Measurements from ENCODE around the gene HMGN3. TPM values are rescaled to one million over a fixed set of nuclear protein-coding genes. Genes with fewer than 3 reads are reported as not detected.

The HMGN3 gene
- total and polyA plus RNA-seq, 2 of the 4 experiments (the other 2 are of a cell fraction): 6.8 to 35.5 TPM

DNA sequence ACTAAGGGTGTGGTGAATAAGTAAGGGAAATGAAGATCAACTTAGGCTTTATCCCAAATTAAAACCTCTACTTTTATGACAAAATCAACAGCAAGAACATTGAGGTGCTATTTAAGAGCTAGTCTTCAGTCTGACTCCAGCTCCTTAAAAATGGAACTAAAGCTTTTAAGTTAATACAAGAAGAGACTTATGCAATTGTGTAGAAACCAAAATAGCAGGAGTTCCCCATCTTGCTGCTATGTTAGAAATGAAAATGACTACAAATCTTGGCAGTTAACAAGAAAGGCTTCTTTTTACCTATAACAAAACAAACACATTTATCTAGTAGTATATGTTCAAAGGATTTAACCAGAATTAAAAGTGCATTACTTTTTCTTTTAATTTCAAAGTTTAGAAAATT is 25.7 kb downstream of the HMGN3 start:
- Histone ChIP-seq H3K9ac (ENCODE audit: low read depth, low read length) (no peak overlapping the region), H3K36me3 (ENCODE audit: control insufficient read depth, insufficient read depth, low read length) (no peaks in the 10 kb centered on the region), H2AK5ac (ENCODE audit: low read depth, low read length) (no peak overlapping the region), H2BK120ac (ENCODE audit: low read depth, low read length) (no peak overlapping the region), H3K4me1 (ENCODE audit: control insufficient read depth, insufficient read depth, low read length) (no peaks in the 10 kb centered on the region), H3K79me1 (ENCODE audit: low read depth in 1 of 2, low read length in 2 of 2) (no peaks in the 10 kb centered on the region), H3K4me2 (ENCODE audit: low read depth, low read length) (no peak overlapping the region), H2BK5ac (ENCODE audit: low read depth, low read length, poor library complexity, severe bottlenecking) (no peak overlapping the region), H3K27ac (ENCODE audit: insufficient read depth, low read length) (no peak overlapping the region), H2AFZ (replicated peaks; ENCODE audit: low read length, poor library complexity) (no peak overlapping the region), H2AK9ac (replicated peaks; ENCODE audit: low read depth, low read length, poor library complexity) (no peak overlapping the region), H3K27me3 (ENCODE audit: control insufficient read depth, insufficient read depth, low read length) (no peaks in the 10 kb centered on the region), H4K5ac (ENCODE audit: low read depth, low read length) (no peak overlapping the region), H4K91ac (ENCODE audit: insufficient read depth, low read depth, low read length) (no peak overlapping the region), H4K20me1 (ENCODE audit: insufficient read depth, low read length) (no peaks in the 10 kb centered on the region), H3K56ac (ENCODE audit: extremely low read depth, insufficient read depth, low read length) (no peak overlapping the region), H2BK15ac (ENCODE audit: low read depth, low read length) (no peak overlapping the region), H3K18ac (ENCODE audit: low read depth, low read length) (no peak overlapping the region), H2BK20ac (ENCODE audit: low read depth, low read length) (no peak overlapping the region), H3K9me1 (ENCODE audit: insufficient read depth, low read length) (no peaks in the 10 kb centered on the region; the same call in 1 of the 2 replicates), H3K23ac (ENCODE audit: low read depth, low read length) (no peak overlapping the region), H3K4me3 (ENCODE audit: insufficient read depth, low read depth, low read length) (no peak overlapping the region), H3K4ac (ENCODE audit: low read depth, low read length) (no peak overlapping the region), H3K14ac (replicated peaks; ENCODE audit: low read depth, low read length) (no peak overlapping the region), H4K8ac (ENCODE audit: low read depth in 2 of 2, low read length in 2 of 2) (no peak overlapping the region), H3K9me3 (ENCODE audit: control insufficient read depth, insufficient read depth, low read length) (no peaks in the 10 kb centered on the region)
- intact Hi-C loops (cut with micrococcal nuclease) (no loop called here), in situ Hi-C loops (cut with MboI; ENCODE audit: low sequenced_read_pairs) (no loop called here), dilution Hi-C loops (cut with HindIII; ENCODE audit: low sequenced_read_pairs, unreplicated experiment) (no loop called here)
- ATAC-seq (ENCODE audit: low read depth) (no peak), DNase-seq (no peak)
- TF ChIP-seq CHD1 (IDR thresholded peaks at IDR 0.05; ENCODE audit: low read depth, low read length) (no peak), BHLHE40 (IDR thresholded peaks at IDR 0.05; ENCODE audit: low read depth, low read length) (no peak), MXI1 (IDR thresholded peaks at IDR 0.05; ENCODE audit: borderline replicate concordance, low read depth, low read length) (no peak), POLR2A (IDR thresholded peaks at IDR 0.05; ENCODE audit: low read depth, low read length) (no peak)
- CTCF ChIA-PET: no interaction called here
- POLR2A ChIA-PET (ENCODE audit: unreplicated experiment): no interaction called here
- no TSS peak for BruUV-seq (replicated peaks)
